ENCODE measurements around the gene SEZ6L2.

GRCh38 chr16:29864205-29864604, 35.1 kb downstream of the SEZ6L2 start:
- TF ChIP-seq POLR2A (IDR thresholded peaks at IDR 0.05), result no peak
- no peak for TF ChIP-seq CTCF (IDR thresholded peaks at IDR 0.05)
- TF ChIP-seq EP300 (IDR thresholded peaks at IDR 0.05), result no peak

All from tibial nerve (tissue), 4 donors.